BE2C (cell line): ENCODE data around the gene POLR2L.

ENCODE experiments used
- DNase-seq: peaks from one replicate; pipeline ENCODE4 v3.0.0-alpha.2; 2020
- H3K27me3 ChIP-seq: fragments of 250-450 bp; sonication (Bioruptor Pico); 2 replicates; pipeline ENCODE4 v1.5.1; 2020; ENCODE audit warnings: mild to moderate bottlenecking
- H3K36me3 ChIP-seq: fragments of 250-450 bp; sonication (Bioruptor Pico); 2 replicates; pipeline ENCODE4 v1.5.1; 2020; ENCODE audit warnings: mild to moderate bottlenecking
- H3K4me1 ChIP-seq: fragments of 250-450 bp; sonication (Bioruptor Pico); 2 replicates; pipeline ENCODE4 v1.5.1; 2020
- H3K4me3 ChIP-seq: 2 replicates; pipeline ENCODE4 v1.5.1; 2011; ENCODE audit warnings: low read depth, low read length
- H3K9me3 ChIP-seq: fragments of 250-450 bp; sonication (Bioruptor Pico); 2 replicates; pipeline ENCODE4 v1.5.1; 2020
- CTCF ChIP-seq: IDR thresholded peaks from 2 replicates; pipeline ENCODE4 v1.5.1; 2012; ENCODE audit warnings: mild to moderate bottlenecking, low read depth, low read length

Gene POLR2L

GRCh38 chr11:803467-803742 lies 38.9 kb downstream of the POLR2L start:
- Histone ChIP-seq H3K36me3 (no peaks in the 10 kb centered on the region), H3K27me3 (no peaks in the 10 kb centered on the region), H3K4me3 (no peak overlapping the region), H3K9me3 (no peaks in the 10 kb centered on the region), H3K4me1 (peaks cover 4% of the 10 kb centered on the region; the same call in 1 of the 2 replicates)
- no peak for TF ChIP-seq CTCF
- no peak for DNase-seq

GRCh38 chr11:802693-803466 lies 39.4 kb downstream of the POLR2L start:
- peaks cover 4% of the 10 kb centered on the region; the same call in 1 of the 2 replicates for H3K4me1 ChIP-seq
- no peak overlapping the region for H3K4me3 ChIP-seq
- no peaks in the 10 kb centered on the region for H3K9me3 ChIP-seq
- no peaks in the 10 kb centered on the region for H3K27me3 ChIP-seq
- DNase-seq, result no peak
- TF ChIP-seq CTCF, result no peak
- no peaks in the 10 kb centered on the region for H3K36me3 ChIP-seq

GRCh38 chr11:802018-802617 lies 40.2 kb downstream of the POLR2L start:
- Histone ChIP-seq H3K4me3 (no peak overlapping the region), H3K27me3 (no peaks in the 10 kb centered on the region), H3K36me3 (no peaks in the 10 kb centered on the region), H3K9me3 (no peaks in the 10 kb centered on the region), H3K4me1 (peaks cover 4% of the 10 kb centered on the region; the same call in 1 of the 2 replicates)
- DNase-seq, result no peak
- TF ChIP-seq CTCF, result no peak

GRCh38 chr11:801097-801780 lies 41.1 kb downstream of the POLR2L start:
- H3K4me1 ChIP-seq, result peaks cover 9% of the 10 kb centered on the region; the same call in 1 of the 2 replicates
- no peaks in the 10 kb centered on the region for H3K36me3 ChIP-seq
- H3K4me3 ChIP-seq, result no peak overlapping the region
- H3K27me3 ChIP-seq, result no peaks in the 10 kb centered on the region
- TF ChIP-seq CTCF, result no peak
- no peak for DNase-seq
- no peaks in the 10 kb centered on the region for H3K9me3 ChIP-seq

GRCh38 chr11:800473-800872 lies 41.9 kb downstream of the POLR2L start:
- Histone ChIP-seq H3K4me1 (peaks cover 9% of the 10 kb centered on the region; the same call in 1 of the 2 replicates), H3K9me3 (no peaks in the 10 kb centered on the region), H3K27me3 (no peaks in the 10 kb centered on the region), H3K36me3 (no peaks in the 10 kb centered on the region), H3K4me3 (no peak overlapping the region)
- no peak for DNase-seq
- no peak for TF ChIP-seq CTCF
